Measurements from ENCODE around the gene OXER1.

OXER1 gene

GRCh38 chr2:42764096-42764495, at the start of gene OXER1:
OXER1 (minus strand) TSS chr2:42764135; CDS start chr2:42764062, 73 bp downstream.
- no peak for DNase-seq (ENCODE audit: low spot score)

- DNase-seq (ENCODE audit: low spot score): no peak
Measured at GRCh38 chr2:42812899-42813479, 49.1 kb upstream of the OXER1 start.

GRCh38 chr2:42810971-42811811, 47.3 kb upstream of the OXER1 start:
- DNase-seq (ENCODE audit: low spot score): peak; percentile 39

- DNase-seq (ENCODE audit: low spot score): peak; percentile 92
Measured at GRCh38 chr2:42810121-42810970, 46.4 kb upstream of the OXER1 start.

- no peak for DNase-seq (ENCODE audit: low spot score)
Measured at GRCh38 chr2:42809819-42810120, 45.8 kb upstream of the OXER1 start.

GRCh38 chr2:42809131-42809818, 45.3 kb upstream of the OXER1 start:
- no peak for DNase-seq (ENCODE audit: low spot score)

GRCh38 chr2:42808301-42808700, 44.4 kb upstream of the OXER1 start:
- no peak for DNase-seq (ENCODE audit: low spot score)

- DNase-seq (ENCODE audit: low spot score): no peak
Measured at GRCh38 chr2:42806786-42807185, 42.9 kb upstream of the OXER1 start.

GRCh38 chr2:42804891-42805290, 41.0 kb upstream of the OXER1 start:
- DNase-seq (ENCODE audit: low spot score): no peak

GRCh38 chr2:42804338-42804737, 40.4 kb upstream of the OXER1 start:
- DNase-seq (ENCODE audit: low spot score): no peak

GRCh38 chr2:42802150-42802549, 38.2 kb upstream of the OXER1 start:
- no peak for DNase-seq (ENCODE audit: low spot score)

- DNase-seq (ENCODE audit: low spot score): no peak
Measured at GRCh38 chr2:42801381-42801780, 37.4 kb upstream of the OXER1 start.

GRCh38 chr2:42800981-42801380, 37.0 kb upstream of the OXER1 start:
- no peak for DNase-seq (ENCODE audit: low spot score)

- no peak for DNase-seq (ENCODE audit: low spot score)
Measured at GRCh38 chr2:42800461-42800962, 36.6 kb upstream of the OXER1 start.

- DNase-seq (ENCODE audit: low spot score): no peak
Measured at GRCh38 chr2:42799881-42800280, 35.9 kb upstream of the OXER1 start.

GRCh38 chr2:42797281-42797680, 33.3 kb upstream of the OXER1 start:
- DNase-seq (ENCODE audit: low spot score): no peak

GRCh38 chr2:42796427-42797248, 32.7 kb upstream of the OXER1 start:
- no peak for DNase-seq (ENCODE audit: low spot score)

GRCh38 chr2:42795841-42796301, 31.9 kb upstream of the OXER1 start:
- no peak for DNase-seq (ENCODE audit: low spot score)

- no peak for DNase-seq (ENCODE audit: low spot score)
Measured at GRCh38 chr2:42795275-42795674, 31.3 kb upstream of the OXER1 start.

- no peak for DNase-seq (ENCODE audit: low spot score)
Measured at GRCh38 chr2:42794271-42795046, 30.5 kb upstream of the OXER1 start.
